H1 (cell line): ENCODE data around the gene FRMD6.

Experiments
- EZH2 ChIP-seq: fragments of 200-600 bp; sonication (generic); IDR thresholded peaks from 2 replicates; pipeline ENCODE4 v1.7.1; 2012; ENCODE audit warnings: low read depth, mild to moderate bottlenecking, moderate library complexity, low read length, inconsistent platforms; ENCODE audit not compliant: severe bottlenecking
- MAFK ChIP-seq: IDR thresholded peaks from 2 replicates; pipeline ENCODE4 v1.6.1; 2012; ENCODE audit warnings: low read depth, mild to moderate bottlenecking, improper control_type of control experiment, low read length
- PHF8 ChIP-seq: fragments of 200-600 bp; sonication (generic); conservative IDR thresholded peaks from 2 replicates; pipeline ENCODE4 v1.7.1; 2012; ENCODE audit warnings: low read depth, mild to moderate bottlenecking, inconsistent platforms, low read length, moderate library complexity
- RAD21 ChIP-seq, 2 experiments: IDR thresholded peaks in 1 of 2; conservative IDR thresholded peaks in 1 of 2; 2 replicates each; pipeline ENCODE4 v1.6.1; 2011; ENCODE audit warnings: low read depth in 2 of 2, low read length in 2 of 2, improper control_type of control experiment in 1 of 2, inconsistent platforms in 1 of 2, mild to moderate bottlenecking in 1 of 2, moderate library complexity in 1 of 2
- SUZ12 ChIP-seq: fragments of 200-600 bp; sonication (generic); IDR thresholded peaks from 2 replicates; pipeline ENCODE4 v1.6.1; 2012; ENCODE audit warnings: mild to moderate bottlenecking, inconsistent platforms, low read length, moderate library complexity, mixed read lengths
- YY1 ChIP-seq: IDR thresholded peaks from 2 replicates; pipeline ENCODE4 v1.6.1; 2011; ENCODE audit warnings: low read depth, mild to moderate bottlenecking, low read length

DNA sequence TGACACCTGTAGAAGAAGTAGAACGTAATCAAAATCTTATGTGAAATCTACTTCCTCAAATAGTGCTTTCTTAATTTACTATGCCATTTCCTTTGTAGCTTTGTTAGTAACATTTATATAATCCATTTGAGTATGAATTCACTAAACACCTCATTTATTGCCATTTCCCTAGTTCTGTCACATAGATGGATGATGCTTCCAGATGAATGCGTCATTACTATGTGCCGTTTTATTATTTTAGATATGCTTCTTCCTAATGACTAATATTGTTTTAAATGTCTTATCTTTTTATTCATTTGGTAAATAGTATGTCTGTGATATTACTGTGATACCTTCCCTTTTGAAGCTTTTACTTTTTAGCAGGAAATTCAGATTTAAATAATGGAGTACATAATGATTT is 14.4 kb downstream of the FRMD6 start:
- no peak for TF ChIP-seq SUZ12
- TF ChIP-seq EZH2 = no peak
- no peak for TF ChIP-seq RAD21 (IDR thresholded peaks at IDR 0.05 in 1 of 2, conservative IDR thresholded peaks at IDR 0.05 in 1 of 2; ENCODE audit: low read depth in 2 of 2, low read length in 2 of 2)
- no peak for TF ChIP-seq PHF8
- no peak for TF ChIP-seq MAFK
- TF ChIP-seq YY1 = no peak
